H1 (cell line): ENCODE measurements around the gene LECT2. TPM values are rescaled to one million over a fixed set of nuclear protein-coding genes. Genes with fewer than 3 reads are reported as not detected.
A peak's percentile ranks its signal among the peaks of the same experiment; 100 is the strongest.

Experiments
- CTCF ChIA-PET: fragments of 300-600 bp; sonication (Branson Sonifier 250); formaldehyde crosslinking; loops from one replicate; lab custom pipeline; 2021; ENCODE audit not compliant: partially characterized antibody; lab: Charles Lee
- POLR2A ChIA-PET: fragments of 300-600 bp; sonication (Branson Sonifier 250); formaldehyde crosslinking; loops from one replicate; lab custom pipeline; 2021; ENCODE audit warnings: inconsistent platforms; ENCODE audit not compliant: partially characterized antibody; lab: Charles Lee
- DNase-seq, 2 experiments: peaks; one replicate each; pipeline versions ENCODE4 v3.0.0 to v3.0.0-alpha.2; 2010 to 2022; ENCODE audit warnings: low spot score in 2 of 2, low read depth in 1 of 2, mixed read lengths in 1 of 2
- FAIRE-seq: peaks from 2 replicates; lab custom pipeline; 2011; peaks lifted over from hg19 to GRCh38; lab: Jason Lieb, UNC
- H2AFZ ChIP-seq: 2 replicates; pipeline ENCODE4 v1.8.1; 2012; ENCODE audit warnings: low read length, inconsistent platforms
- H2AK5ac ChIP-seq: 2 replicates; pipeline ENCODE4 v1.6.1; 2013; ENCODE audit warnings: low read depth, low read length
- H2BK120ac ChIP-seq: replicated peaks from 2 replicates; pipeline ENCODE3; 2013; ENCODE audit warnings: low read depth, low read length, inconsistent platforms
- H2BK12ac ChIP-seq: 2 replicates; pipeline ENCODE4 v1.6.1; 2013; ENCODE audit warnings: low read depth, low read length
- H2BK15ac ChIP-seq: 2 replicates; pipeline ENCODE4 v1.6.1; 2013; ENCODE audit warnings: low read length
- H2BK20ac ChIP-seq: 2 replicates; pipeline ENCODE4 v1.6.1; 2013; ENCODE audit warnings: low read length
- H2BK5ac ChIP-seq: 2 replicates; pipeline ENCODE4 v1.6.1; 2013; ENCODE audit warnings: low read depth, low read length
- H3K14ac ChIP-seq: 2 replicates; pipeline ENCODE4 v1.6.1; 2013; ENCODE audit warnings: inconsistent platforms; ENCODE audit not compliant: insufficient read length
- H3K18ac ChIP-seq: 2 replicates; pipeline ENCODE4 v1.6.1; 2013; ENCODE audit warnings: low read length; ENCODE audit errors: extremely low read depth
- H3K23ac ChIP-seq: 2 replicates; pipeline ENCODE4 v1.6.1; 2013; ENCODE audit warnings: inconsistent platforms; ENCODE audit not compliant: insufficient read length
- H3K23me2 ChIP-seq: 2 replicates; pipeline ENCODE4 v1.6.1; 2013; ENCODE audit warnings: low read depth, low read length
- H3K27ac ChIP-seq: 2 replicates; pipeline ENCODE4 v1.6.1; 2011; ENCODE audit warnings: low read depth, low read length, inconsistent platforms
- H3K27me3 ChIP-seq, 4 experiments: replicated peaks in 1 of 4; 1 replicate in 1 of 4; 2 replicates in 3 of 4; pipeline versions ENCODE4 v1.6.1 to v1.8.1; 2011 to 2013; ENCODE audit warnings: low read length in 3 of 4, mild to moderate bottlenecking in 3 of 4, inconsistent platforms in 2 of 4, mixed read lengths in 2 of 4, moderate library complexity in 1 of 4; ENCODE audit not compliant: control insufficient read depth in 3 of 4, insufficient read depth in 3 of 4; ENCODE audit errors: extremely low read depth in 1 of 4
- H3K36me3 ChIP-seq, 4 experiments: 2 replicates each; pipeline versions ENCODE4 v1.6.1 to v1.8.1; 2011 to 2013; ENCODE audit warnings: mild to moderate bottlenecking in 4 of 4, low read length in 3 of 4, moderate library complexity in 2 of 4, control low read depth in 1 of 4, inconsistent platforms in 1 of 4; ENCODE audit not compliant: insufficient read depth in 4 of 4, control insufficient read depth in 2 of 4
- H3K4ac ChIP-seq: replicated peaks from 2 replicates; pipeline ENCODE3; 2013; ENCODE audit warnings: low read length, low read depth, mixed read lengths, inconsistent platforms; ENCODE audit not compliant: insufficient read length
- H3K4me1 ChIP-seq, 4 experiments: replicated peaks in 1 of 4; 1 replicate in 1 of 4; 2 replicates in 3 of 4; pipeline versions ENCODE4 v1.6.1 to v1.8.1; 2011 to 2013; ENCODE audit warnings: low read length in 3 of 4, inconsistent platforms in 2 of 4, mixed read lengths in 1 of 4; ENCODE audit not compliant: insufficient read depth in 4 of 4, control insufficient read depth in 3 of 4
- H3K4me2 ChIP-seq, 2 experiments: 2 replicates each; pipeline versions ENCODE4 v1.6.1 to v1.8.1; 2011 to 2013; ENCODE audit warnings: low read depth in 2 of 2, low read length in 2 of 2, control low read depth in 1 of 2, inconsistent platforms in 1 of 2, mild to moderate bottlenecking in 1 of 2; ENCODE audit not compliant: insufficient read depth in 1 of 2
- H3K4me3 ChIP-seq, 4 experiments: fragments of 200-600, 300-600 bp in 1 of 4; sonication (generic), shearing (Covaris generic), sonication (Bioruptor Twin) in 1 of 4; 2 replicates each; pipeline versions ENCODE4 v1.5.1 to v1.8.1; 2011 to 2016; ENCODE audit warnings: low read length in 4 of 4, low read depth in 3 of 4, control low read depth in 2 of 4, inconsistent platforms in 2 of 4, mild to moderate bottlenecking in 2 of 4, mixed read lengths in 1 of 4, moderate library complexity in 1 of 4; ENCODE audit not compliant: insufficient read depth in 2 of 4; ENCODE audit errors: extremely low read depth in 1 of 4
- H3K56ac ChIP-seq: replicated peaks from 2 replicates; pipeline ENCODE3; 2013; ENCODE audit warnings: low read depth, mild to moderate bottlenecking, mixed read lengths, low read length, inconsistent platforms; ENCODE audit not compliant: insufficient read length
- H3K79me1 ChIP-seq: 2 replicates; pipeline ENCODE4 v1.6.1; 2013; ENCODE audit warnings: low read depth, low read length, control low read depth
- H3K79me2 ChIP-seq, 2 experiments: 2 replicates each; pipeline versions ENCODE4 v1.6.1 to v1.8.1; 2012 to 2013; ENCODE audit warnings: low read length in 2 of 2, mild to moderate bottlenecking in 2 of 2, inconsistent platforms in 1 of 2; ENCODE audit not compliant: insufficient read depth in 2 of 2, control insufficient read depth in 1 of 2
- H3K9ac ChIP-seq, 4 experiments: replicated peaks in 1 of 4; 1 replicate in 1 of 4; 2 replicates in 3 of 4; pipeline versions ENCODE4 v1.6.1 to v1.8.1; 2011 to 2013; ENCODE audit warnings: low read depth in 3 of 4, low read length in 3 of 4, control low read depth in 2 of 4, mild to moderate bottlenecking in 2 of 4, moderate library complexity in 2 of 4, inconsistent platforms in 1 of 4; ENCODE audit errors: extremely low read depth in 1 of 4
- H3K9me3 ChIP-seq, 2 experiments: 2 replicates each; pipeline versions ENCODE4 v1.6.1 to v1.8.1; 2012 to 2013; ENCODE audit warnings: mild to moderate bottlenecking in 2 of 2, moderate library complexity in 2 of 2, control low read depth in 1 of 2, inconsistent platforms in 1 of 2, low read depth in 1 of 2, low read length in 1 of 2, mixed read lengths in 1 of 2; ENCODE audit not compliant: insufficient read depth in 2 of 2
- H4K20me1 ChIP-seq, 2 experiments: replicated peaks in 1 of 2; 2 replicates each; pipeline versions ENCODE3 to v1.8.1; 2011 to 2013; ENCODE audit warnings: inconsistent platforms in 2 of 2, low read length in 2 of 2, mild to moderate bottlenecking in 1 of 2; ENCODE audit not compliant: insufficient read depth in 2 of 2, control insufficient read depth in 1 of 2
- H4K5ac ChIP-seq: 2 replicates; pipeline ENCODE4 v1.6.1; 2013; ENCODE audit warnings: low read length, low read depth, mixed read lengths, inconsistent platforms; ENCODE audit not compliant: insufficient read length
- H4K8ac ChIP-seq: 2 replicates; pipeline ENCODE4 v1.8.0; 2013; ENCODE audit warnings: mild to moderate bottlenecking, moderate library complexity, low read length, inconsistent platforms; ENCODE audit not compliant: insufficient read depth; ENCODE audit errors: extremely low read depth
- H4K91ac ChIP-seq: replicated peaks from 2 replicates; pipeline ENCODE3; 2013; ENCODE audit warnings: low read length, mixed read lengths, inconsistent platforms; ENCODE audit not compliant: insufficient read length
- CBX5 ChIP-seq: fragments of 300-800, 300-1000 bp; sonication (generic); IDR thresholded peaks from 2 replicates; pipeline ENCODE4 v1.7.1; 2016; ENCODE audit warnings: antibody characterized with exemption, low read length, low read depth
- CREB1 ChIP-seq: IDR thresholded peaks from 2 replicates; pipeline ENCODE4 v1.6.1; 2012; ENCODE audit warnings: inconsistent platforms
- SP2 ChIP-seq: IDR thresholded peaks from 2 replicates; pipeline ENCODE4 v1.6.1; 2012; ENCODE audit warnings: mild to moderate bottlenecking, low read length, inconsistent platforms
- TCF12 ChIP-seq: IDR thresholded peaks from 2 replicates; pipeline ENCODE4 v1.6.1; 2011; ENCODE audit warnings: low read depth, mild to moderate bottlenecking, low read length
- WGBS, 2 experiments: shearing (Covaris generic) in 1 of 2; methylation state at CpG; one replicate each; pipeline versions ENCODE4 v1.1.6 to v1.1.7; 2013 to 2015; ENCODE audit warnings: low lambda C conversion rate in 2 of 2, mixed read lengths in 2 of 2, inconsistent platforms in 1 of 2, low coverage in 1 of 2, missing lambda C conversion rate in 1 of 2; ENCODE audit not compliant: insufficient replicate concordance in 2 of 2, insufficient coverage in 1 of 2, insufficient read length in 1 of 2; ENCODE audit errors: extremely low coverage in 1 of 2, missing lambda C conversion rate in 1 of 2; 5-methylcytosine and 5-hydroxymethylcytosine counted together
- polyA plus RNA-seq, 7 experiments: library from polyadenylated mRNA; depleted of rRNA in 3 of 7; stranded (reverse) in 5 of 7; unstranded in 2 of 7; fragments of >200 nt in 5 of 7; fragments of 200-250 nt in 2 of 7; gene quantifications; 1 replicate in 5 of 7; 2 replicates in 1 of 7; 4 replicates in 1 of 7; pipeline versions ENCODE4 v1.2.1 to v1.2.3, GENCODE V29; 2011 to 2013; ENCODE audit warnings: missing spikeins in 2 of 7, mixed read lengths in 2 of 7
- total RNA-seq: library from RNA; stranded (reverse); fragmentation: NEBNext Ultra II Directional; extraction: Animal tissue kit (Norgen Biotek cat#: 25700); gene quantifications from 2 replicates; pipeline ENCODE4 v1.2.1, GENCODE V29; 2021
- TF ChIP-seq, protein P1 (sequence below): IDR thresholded peaks from 2 replicates; pipeline ENCODE4 v1.6.1; 2011; ENCODE audit warnings: low read depth, mild to moderate bottlenecking, low read length; ENCODE audit not compliant: insufficient read depth

Gene LECT2
- total and polyA plus RNA-seq, 2 of the 8 experiments (the other 6 are each of a cell fraction or from before 2014, with no cell fraction given), result not detected

DNA sequence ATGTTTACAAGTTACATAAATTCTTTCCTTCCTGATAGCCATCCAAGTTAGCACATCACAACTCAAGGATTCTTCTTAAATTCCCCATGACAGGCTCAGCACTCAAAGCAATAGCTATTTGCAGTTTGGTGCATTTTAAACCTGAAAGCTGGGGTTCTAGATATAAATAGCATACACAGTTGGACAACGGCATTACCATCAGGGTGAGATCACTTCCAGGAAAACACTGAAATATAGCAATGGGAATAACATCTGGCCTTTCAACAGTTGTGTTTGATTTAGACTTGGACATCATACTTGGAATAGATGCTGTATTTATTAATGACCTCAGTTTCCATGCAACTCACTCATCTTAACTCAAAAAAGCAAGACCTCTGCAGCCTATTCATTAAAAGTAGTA lies 24.7 kb upstream of the LECT2 start:
- no peaks in the 10 kb centered on the region for H3K9me3 ChIP-seq
- H3K4me3 ChIP-seq, result no peak overlapping the region
- H3K36me3 ChIP-seq, result no peaks in the 10 kb centered on the region
- no peak overlapping the region for H4K8ac ChIP-seq
- no peak overlapping the region for H2BK120ac ChIP-seq
- POLR2A ChIA-PET, result no interaction called here
- H4K5ac ChIP-seq, result no peak overlapping the region
- H3K9ac ChIP-seq, result no peak overlapping the region
- H4K91ac ChIP-seq, result no peak overlapping the region
- 87% methylated on average over 1 of the region's 1 CpG; no CpG with 5 or more reads in 1 of the 2 experiments for WGBS, 2 experiments
- no peaks in the 10 kb centered on the region for H3K79me1 ChIP-seq
- no peak overlapping the region for H3K18ac ChIP-seq
- no peaks in the 10 kb centered on the region for H3K23me2 ChIP-seq
- no peak overlapping the region for H3K4me2 ChIP-seq
- H2BK5ac ChIP-seq, result no peak overlapping the region
- CTCF ChIA-PET, result interaction anchor here (1.7 kb wide), 1 partner anchor 34 kb away, joined by 3 read pairs; no protein-coding TSS in a partner anchor
- no peak overlapping the region for H2BK20ac ChIP-seq
- no peak overlapping the region for H3K27ac ChIP-seq
- FAIRE-seq (no peak), DNase-seq (no peak)
- peaks cover 0 to 6% (median 0%) of the 10 kb centered on the region in 4 experiments; a peak in 2 of 7 replicates for H3K4me1 ChIP-seq
- no peak overlapping the region for H3K56ac ChIP-seq
- peaks cover 0 to 3% (median 0%) of the 10 kb centered on the region in 4 experiments; a peak in 2 of 7 replicates for H3K27me3 ChIP-seq
- H3K79me2 ChIP-seq, result no peaks in the 10 kb centered on the region
- no peaks in the 10 kb centered on the region for H4K20me1 ChIP-seq
- H2AFZ ChIP-seq, result no peak overlapping the region
- H3K23ac ChIP-seq, result peak overlapping the region; percentile 73
- H3K4ac ChIP-seq, result no peak overlapping the region
- H3K14ac ChIP-seq, result no peak overlapping the region
- H2AK5ac ChIP-seq, result no peak overlapping the region
- no peak overlapping the region for H2BK15ac ChIP-seq
- H2BK12ac ChIP-seq, result no peak overlapping the region
- TF ChIP-seq CREB1 (no peak), TCF12 (no peak), CBX5 (no peak), SP2 (no peak)
- TF ChIP-seq, protein P1, sequence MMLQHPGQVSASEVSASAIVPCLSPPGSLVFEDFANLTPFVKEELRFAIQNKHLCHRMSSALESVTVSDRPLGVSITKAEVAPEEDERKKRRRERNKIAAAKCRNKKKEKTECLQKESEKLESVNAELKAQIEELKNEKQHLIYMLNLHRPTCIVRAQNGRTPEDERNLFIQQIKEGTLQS, result no peak
